ENCODE measurements around the gene PDE7B.

The PDE7B gene

GRCh38 chr6:136160250-136160649 is 308.7 kb downstream of the PDE7B start:
- no peak for DNase-seq

DNA sequence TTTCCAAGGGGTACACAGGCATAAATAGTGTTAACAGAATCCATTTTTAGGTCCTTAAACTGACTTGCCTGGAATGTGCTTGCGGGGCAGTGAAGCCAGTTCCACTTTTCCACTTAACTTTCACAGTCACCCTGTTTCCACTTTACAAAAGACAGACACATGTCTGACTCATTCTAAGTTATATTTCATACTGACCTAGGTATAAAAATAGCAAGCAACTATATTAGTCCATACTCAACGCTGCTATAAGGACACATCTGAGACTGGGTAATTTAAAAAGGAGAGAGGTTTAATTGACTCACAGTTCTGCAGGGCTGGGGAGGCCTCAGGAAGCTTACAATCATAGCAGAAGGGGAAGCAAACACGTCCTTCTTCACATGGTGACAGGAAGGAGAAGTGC is 310.4 kb downstream of the PDE7B start:
- DNase-seq, result no peak

DNA sequence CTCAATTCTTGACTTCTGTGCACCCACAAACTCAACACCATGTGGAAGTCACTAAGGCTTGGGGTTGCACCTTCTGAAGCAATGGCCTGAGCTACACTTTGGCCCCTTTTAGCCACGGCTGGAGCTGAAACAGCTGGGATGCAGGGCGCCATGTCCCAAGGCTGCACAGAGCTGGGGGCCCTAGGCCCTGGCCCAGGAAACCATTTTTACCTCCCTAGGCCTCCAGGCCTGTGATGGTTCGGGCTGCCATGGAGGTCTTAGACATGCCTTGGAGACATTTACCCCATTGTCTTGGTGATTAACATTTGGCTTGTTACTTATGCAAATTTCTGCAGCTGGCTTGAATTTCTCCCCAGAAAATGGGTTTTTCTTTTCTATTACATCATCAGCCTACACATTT is 311.8 kb downstream of the PDE7B start:
- DNase-seq, result no peak

DNA sequence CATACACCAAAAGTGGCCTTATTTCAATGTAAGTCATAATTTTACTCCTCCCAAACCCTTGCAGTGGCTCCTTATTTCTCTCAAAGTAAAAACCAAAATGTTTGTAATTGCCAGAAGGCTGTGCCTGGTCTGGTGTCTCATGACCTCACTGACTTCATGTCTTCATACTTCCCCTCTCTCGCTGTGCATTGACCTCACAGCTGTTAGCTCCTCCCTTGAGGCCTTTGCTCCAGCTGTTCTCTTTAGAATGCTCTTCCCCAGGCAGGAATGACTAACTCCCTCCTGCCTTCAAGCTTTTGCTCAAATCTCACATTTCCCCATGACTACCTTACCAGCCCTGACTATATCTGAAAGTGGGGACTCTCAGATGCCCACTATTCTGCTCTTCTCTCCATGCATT is 315.3 kb downstream of the PDE7B start:
- DNase-seq, result no peak

DNA sequence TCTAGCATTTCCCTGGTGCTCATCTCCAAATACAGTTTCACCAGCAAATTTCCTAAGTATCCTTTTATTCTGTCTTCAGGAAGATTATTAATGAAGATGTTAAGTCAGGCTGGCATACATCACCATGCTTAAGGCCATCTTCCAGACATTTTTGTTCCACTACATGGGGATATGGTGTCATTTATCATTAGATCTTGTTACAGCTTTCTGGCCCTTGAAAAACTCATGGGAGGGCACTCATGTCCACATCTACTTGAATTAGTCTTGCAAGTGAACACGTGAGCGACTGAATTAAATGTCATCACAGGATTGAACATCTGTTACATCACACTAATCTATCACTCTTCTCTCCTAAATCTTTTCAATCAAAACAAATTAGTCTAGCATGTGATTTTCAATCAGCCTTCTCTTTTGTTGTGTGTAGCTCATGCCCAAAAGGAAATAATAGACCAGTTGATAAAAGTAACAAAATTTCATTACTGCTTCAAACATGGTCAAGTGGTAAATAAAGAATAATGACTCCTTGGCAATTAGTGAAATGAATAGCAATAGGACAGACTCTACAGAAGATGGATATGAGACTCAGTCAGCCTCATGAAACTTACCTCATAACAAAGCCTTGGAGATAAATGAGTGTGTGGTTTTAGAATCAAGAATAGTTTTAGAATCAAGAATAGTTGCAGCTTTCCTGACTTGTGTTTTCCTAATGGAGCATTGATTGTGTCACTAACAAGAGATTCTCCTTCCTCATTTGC is 318.1 kb downstream of the PDE7B start:
- no peak for DNase-seq

DNA sequence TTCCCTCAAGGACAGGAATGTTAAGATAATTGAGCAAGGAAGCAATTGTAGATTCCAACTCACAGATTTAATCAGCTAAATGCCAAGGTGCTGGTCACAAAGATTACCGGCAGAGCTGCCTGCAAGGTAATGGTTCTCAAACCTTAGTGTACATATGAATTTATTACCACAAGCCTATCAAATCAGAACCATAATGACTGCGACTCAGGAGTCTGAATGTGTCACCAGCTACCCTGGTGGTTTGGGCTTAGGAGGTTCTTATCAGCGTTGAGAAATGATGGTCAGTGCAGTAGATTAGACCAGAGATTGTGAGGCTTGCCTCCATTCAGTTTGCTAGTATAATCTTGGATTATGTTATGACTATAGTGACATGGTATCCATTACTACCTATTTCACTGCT is 319.7 kb downstream of the PDE7B start:
- no peak for DNase-seq

DNA sequence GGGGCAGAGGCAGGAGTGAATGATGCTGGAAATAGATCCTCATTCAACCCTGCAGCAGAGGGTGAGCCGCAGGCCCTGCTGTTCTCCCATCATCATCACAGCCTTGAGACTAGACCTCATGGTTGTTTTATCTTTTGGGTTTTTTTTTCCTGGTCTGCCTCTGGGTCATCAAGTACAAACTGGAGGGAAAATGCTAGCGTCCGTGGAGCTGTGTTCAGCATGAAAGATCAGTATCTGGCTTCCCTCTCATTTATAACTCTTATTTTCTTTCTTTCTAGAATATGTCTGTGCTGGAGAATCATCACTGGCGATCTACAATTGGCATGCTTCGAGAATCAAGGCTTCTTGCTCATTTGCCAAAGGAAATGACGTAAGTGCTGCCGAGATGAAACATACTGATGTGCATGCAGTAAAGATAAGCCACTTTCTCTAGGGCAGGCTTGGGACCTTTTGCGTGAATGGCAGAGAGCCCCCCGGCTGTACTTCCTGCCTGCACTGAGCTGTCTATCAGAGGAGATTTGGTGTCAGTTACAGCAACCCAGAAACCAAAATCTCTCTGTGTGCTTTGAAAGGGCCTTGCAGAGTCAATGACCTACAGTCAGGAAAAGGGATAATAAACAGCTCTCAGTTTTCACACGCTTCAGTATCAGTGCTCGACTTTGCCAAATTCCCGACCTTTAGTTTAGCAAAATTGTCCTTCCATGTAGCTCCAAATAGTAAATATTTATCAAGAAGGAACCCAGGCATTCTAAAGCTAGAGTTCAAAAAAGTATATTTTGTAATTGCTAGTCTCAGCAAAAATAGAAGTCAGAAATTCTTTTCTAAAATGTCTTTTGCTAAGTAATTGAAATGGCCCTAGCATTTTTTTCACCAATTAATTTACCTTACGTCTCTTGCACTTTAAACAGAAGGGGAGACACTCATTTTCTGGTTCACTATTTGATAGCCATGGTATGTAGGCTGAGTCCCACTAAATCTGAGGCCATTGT is 322.3 kb downstream of the PDE7B start:
- DNase-seq, result no peak

DNA sequence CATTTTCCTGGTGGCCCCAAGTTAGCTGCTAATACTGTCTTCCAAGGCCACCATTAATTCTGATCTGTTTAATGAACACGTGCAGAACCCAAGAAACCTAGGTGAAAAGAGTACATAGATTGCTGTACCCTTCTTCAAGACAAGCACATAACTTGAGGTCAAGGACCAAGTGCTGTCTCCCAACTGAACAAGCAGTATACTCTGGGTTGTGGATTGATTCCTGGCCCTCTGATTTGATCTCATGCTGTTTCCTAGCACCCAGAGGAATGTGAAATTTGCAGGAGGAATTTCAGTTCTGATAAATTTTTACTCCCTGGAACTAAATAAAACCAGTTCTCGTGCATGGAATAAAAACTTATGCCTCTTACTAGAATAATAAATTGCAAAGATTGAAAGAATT is 323.0 kb downstream of the PDE7B start:
- no peak for DNase-seq

DNA sequence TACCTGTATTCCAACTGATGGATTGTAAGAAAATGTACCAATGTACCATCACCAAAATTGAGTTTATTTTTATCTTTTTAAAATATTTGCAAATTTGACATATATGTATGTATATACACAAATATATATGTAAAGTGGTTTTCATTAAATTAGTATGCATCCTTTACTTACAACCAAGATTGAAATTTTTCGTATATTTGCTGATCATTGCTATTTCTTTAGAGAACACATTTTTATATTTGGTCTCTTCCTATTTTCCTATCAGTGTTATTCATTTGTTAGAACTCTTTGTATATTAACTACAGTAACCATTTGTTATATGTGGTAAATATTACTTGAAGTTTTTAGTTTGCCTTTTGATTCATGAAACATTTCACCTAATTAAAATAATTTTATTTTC is 324.4 kb downstream of the PDE7B start:
- DNase-seq, result no peak

- no peak for DNase-seq
These were observed 327.2 kb downstream of the PDE7B start for GRCh38 chr6:136178749-136179148.

- no peak for DNase-seq
These were observed 329.4 kb downstream of the PDE7B start for GRCh38 chr6:136180704-136181511.

DNA sequence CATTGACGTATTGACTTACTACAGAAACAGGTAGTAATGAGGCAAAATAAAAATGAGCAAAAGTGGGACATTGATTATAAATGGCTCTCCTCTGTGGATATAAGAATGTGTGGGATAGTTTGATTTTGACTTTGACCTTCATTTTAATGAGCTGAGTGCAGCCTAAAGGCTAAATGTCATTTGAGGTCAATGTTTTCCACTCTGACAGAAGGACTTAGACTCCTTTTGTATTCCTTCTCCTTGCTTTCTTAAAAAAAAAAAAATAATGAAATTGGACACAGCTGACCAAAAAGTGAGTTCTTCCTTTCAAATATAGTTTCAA is 330.0 kb downstream of the PDE7B start:
- DNase-seq, result no peak

- DNase-seq, result no peak
These were observed 330.4 kb downstream of the PDE7B start for GRCh38 chr6:136181861-136182260.

DNA sequence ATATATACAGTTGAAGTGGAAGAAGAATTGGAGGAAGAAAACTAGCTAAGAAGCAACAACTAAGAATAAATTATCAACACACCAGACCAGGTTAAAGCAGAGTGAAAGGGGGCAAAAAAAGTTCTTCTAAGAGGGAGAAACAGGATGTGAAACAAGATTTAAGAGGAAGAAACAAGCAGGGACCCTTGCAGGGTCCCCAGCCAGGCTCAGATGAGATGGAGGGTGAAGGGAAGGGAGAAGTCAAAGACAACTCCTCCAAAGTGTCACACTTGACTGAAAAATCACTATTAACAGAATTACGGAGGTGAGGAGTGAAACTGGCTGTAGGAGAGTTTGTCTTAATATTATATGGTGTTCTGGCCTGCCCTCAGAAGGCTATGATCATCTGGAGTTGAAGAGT is 333.2 kb downstream of the PDE7B start:
- DNase-seq, result no peak

GRCh38 chr6:136186363-136186762 is 334.9 kb downstream of the PDE7B start:
- DNase-seq, result no peak

DNA sequence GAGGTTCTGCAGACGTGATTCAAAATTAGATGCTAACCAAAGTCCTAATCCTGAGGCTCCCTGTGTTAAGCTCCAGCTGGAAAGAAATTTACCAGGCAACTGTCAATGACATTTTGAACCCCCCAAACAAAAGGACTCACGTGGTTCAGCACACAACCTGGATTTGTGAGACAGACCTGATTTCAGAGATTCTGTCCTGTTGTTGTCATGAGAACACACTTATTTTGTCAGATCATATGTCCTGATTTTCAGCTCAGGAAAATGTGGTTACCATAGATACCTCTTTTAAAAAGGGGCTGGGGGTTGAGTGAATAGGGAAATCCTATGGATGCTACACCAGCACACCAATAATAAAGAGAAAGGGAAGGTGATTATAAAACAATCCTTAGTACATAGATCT is 337.0 kb downstream of the PDE7B start:
- no peak for DNase-seq

GRCh38 chr6:136189104-136189503 is 337.6 kb downstream of the PDE7B start:
- DNase-seq, result no peak

- no peak for DNase-seq
These were observed 340.3 kb downstream of the PDE7B start for GRCh38 chr6:136191606-136192312.

DNA sequence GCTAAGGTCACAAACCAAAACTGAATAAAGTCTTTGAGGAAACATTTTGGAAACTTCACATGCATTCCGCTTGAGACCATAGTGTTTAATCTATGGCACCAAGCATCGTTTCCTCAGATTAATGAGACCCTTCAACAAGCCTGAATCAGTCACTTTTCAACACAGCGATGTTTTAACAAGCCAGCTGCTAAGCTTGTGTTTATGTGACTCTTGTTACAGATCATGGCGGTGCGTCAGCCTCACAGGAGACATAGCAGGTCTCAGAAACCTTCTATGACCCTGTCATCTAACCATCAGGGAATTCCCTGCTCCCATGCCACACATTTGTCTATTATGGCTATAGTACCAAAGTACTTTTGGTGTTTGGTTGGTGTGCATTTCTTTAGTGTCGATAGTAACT is 341.4 kb downstream of the PDE7B start:
- no peak for DNase-seq

DNA sequence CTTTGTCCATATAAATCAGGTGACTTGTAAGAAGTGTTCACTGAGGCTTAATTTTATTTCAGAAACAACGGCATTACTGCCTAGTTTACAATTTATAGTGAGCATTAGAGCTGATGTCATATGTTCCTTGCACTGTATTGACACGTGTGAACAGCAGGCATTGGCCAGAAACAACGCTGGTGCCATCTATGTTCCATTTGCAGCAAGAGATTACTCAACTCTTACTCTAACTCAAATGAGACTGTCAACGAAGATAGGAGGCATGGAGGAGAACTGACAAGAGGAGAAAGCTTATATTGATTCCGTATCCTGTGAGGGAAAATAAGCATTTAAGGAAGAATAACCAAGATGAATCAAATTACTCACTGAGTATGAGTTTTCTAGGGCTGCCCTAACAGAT is 350.2 kb downstream of the PDE7B start:
- DNase-seq, result peak in 1 of 2 experiments; percentile 14

DNA sequence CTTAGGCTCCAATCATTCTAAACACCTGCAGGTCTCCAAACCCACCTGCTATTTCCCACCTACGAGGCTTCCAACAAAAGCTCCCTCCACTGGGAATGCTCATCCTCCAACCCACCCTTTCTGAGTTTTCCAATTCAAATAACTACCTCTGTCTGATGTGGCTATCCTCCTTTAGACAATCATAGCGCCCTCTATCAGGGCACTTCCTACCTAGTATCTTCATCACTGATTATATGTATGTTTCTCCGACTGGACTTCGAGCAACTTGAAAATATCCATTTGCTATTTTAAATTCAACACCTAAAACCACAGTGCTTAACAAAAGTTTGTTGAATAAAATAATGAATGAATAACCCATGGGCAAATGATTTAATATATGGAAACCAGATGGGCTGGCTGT is 357.3 kb downstream of the PDE7B start:
- no peak for DNase-seq

GRCh38 chr6:136209496-136209895 is 358.0 kb downstream of the PDE7B start:
- no peak for DNase-seq

Data from NCI-H446 (cell line).